ENCODE measurements around the gene EDNRA. TPM values are rescaled to one million over a fixed set of nuclear protein-coding genes. Genes with fewer than 3 reads are reported as not detected.

Gene EDNRA
- polyA plus RNA-seq, 1 of the 3 experiments (the other 2 are of a cell fraction) = 1.2 TPM

DNA sequence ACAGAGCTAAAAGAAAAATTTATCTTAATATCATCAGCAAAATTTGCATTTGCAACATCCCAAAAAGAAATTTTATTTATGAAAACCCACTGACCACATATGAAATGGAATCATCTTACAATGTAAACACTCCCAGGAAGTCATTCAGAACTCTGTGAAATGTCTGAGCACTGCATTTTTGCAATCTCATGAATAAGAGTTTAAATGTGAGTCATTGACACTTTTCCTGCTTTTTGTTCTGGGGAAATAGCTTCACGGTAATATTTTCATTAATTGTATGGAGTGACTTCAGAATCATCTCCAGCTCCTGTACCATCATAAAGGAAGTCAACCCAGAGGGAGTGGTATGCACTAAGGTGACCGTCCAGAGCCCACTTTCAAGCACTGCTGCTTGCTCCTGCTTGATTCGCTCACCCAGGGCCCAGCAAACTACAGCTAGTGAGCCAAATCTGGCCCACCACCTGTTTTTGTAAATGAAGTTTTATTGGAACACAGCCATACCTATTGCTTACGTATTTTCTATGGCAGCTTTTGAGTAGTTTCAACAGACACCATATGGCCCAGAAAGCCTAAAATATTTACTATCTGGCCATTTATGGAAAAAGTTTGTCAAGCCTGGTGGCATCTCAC is 17.2 kb downstream of the EDNRA start:
- Histone ChIP-seq H3K27me3 (ENCODE audit: insufficient read depth) (no peaks in the 10 kb centered on the region), H3K4me3 (ENCODE audit: low read depth in 2 of 2, low read length in 1 of 2) (no peak overlapping the region), H3K9me2 (no peaks in the 10 kb centered on the region), H3F3A (replicated peaks; ENCODE audit: insufficient read depth) (peaks cover 4% of the 10 kb centered on the region), H3K9ac (no peak overlapping the region), H3K79me2 (ENCODE audit: insufficient read depth) (no peaks in the 10 kb centered on the region), H2AFZ (ENCODE audit: low read depth) (no peak overlapping the region), H4K20me1 (ENCODE audit: insufficient read depth) (no peaks in the 10 kb centered on the region), H3K9me3 (no peaks in the 10 kb centered on the region), H3K4me1 (ENCODE audit: control insufficient read depth in 1 of 2, insufficient read depth in 2 of 2, low read depth in 1 of 2, low read length in 1 of 2) (peaks cover 2 to 9% of the 10 kb centered on the region in 2 experiments; a peak in 2 of 4 replicates), H3K4me2 (peak overlapping the region; percentile 51), H3K36me3 (replicated peaks in 1 of 2; ENCODE audit: control insufficient read depth in 1 of 2, insufficient read depth in 2 of 2, low read length in 1 of 2) (no peaks in the 10 kb centered on the region), H3K27ac (ENCODE audit: low read depth in 2 of 2, low read length in 1 of 2) (peak overlapping the region in 1 of 2 experiments; percentile 71; a peak in 2 of 4 replicates)
- ChIA-PET POLR2A (no interaction called here), CTCF (interaction anchor here (0.9 to 3.0 kb wide), 2 partner anchors 21 to 369 kb away, joined by 3 to 15 read pairs; no protein-coding TSS in a partner anchor)
- TF ChIP-seq RXRA (IDR thresholded peaks at IDR 0.05; ENCODE audit: borderline replicate concordance, low read depth) (no peak), GATA2 (CRISPR knock-in tag; IDR thresholded peaks at IDR 0.05) (no peak), EZH2phosphoT487 (IDR thresholded peaks at IDR 0.05; ENCODE audit: borderline replicate concordance, low read depth) (no peak), SMC3 (IDR thresholded peaks at IDR 0.05; ENCODE audit: low read depth, low read length) (no peak), RFX5 (IDR thresholded peaks at IDR 0.05; ENCODE audit: low read length) (no peak), ZBTB33 (IDR thresholded peaks at IDR 0.05; ENCODE audit: borderline replicate concordance, low read depth) (no peak), MXI1 (IDR thresholded peaks at IDR 0.05; ENCODE audit: low read depth, low read length) (no peak), NFIC (IDR thresholded peaks at IDR 0.05; ENCODE audit: borderline replicate concordance) (no peak), SIN3A (IDR thresholded peaks at IDR 0.05; ENCODE audit: borderline replicate concordance, low read depth, low read length) (no peak), POLR2AphosphoS5 (IDR thresholded peaks at IDR 0.05; ENCODE audit: low read depth, low read length) (no peak), TAF1 (IDR thresholded peaks at IDR 0.05; ENCODE audit: borderline replicate concordance, low read depth, low read length) (no peak), USF2 (IDR thresholded peaks at IDR 0.05; ENCODE audit: borderline replicate concordance, low read depth, low read length) (no peak), EP300 (IDR thresholded peaks at IDR 0.05; ENCODE audit: borderline replicate concordance in 1 of 2, low read depth in 1 of 2, low read length in 1 of 2) (no peak), REST (IDR thresholded peaks at IDR 0.05; ENCODE audit: low read depth, low read length) (no peak)
- TF ChIP-seq, protein P1, sequence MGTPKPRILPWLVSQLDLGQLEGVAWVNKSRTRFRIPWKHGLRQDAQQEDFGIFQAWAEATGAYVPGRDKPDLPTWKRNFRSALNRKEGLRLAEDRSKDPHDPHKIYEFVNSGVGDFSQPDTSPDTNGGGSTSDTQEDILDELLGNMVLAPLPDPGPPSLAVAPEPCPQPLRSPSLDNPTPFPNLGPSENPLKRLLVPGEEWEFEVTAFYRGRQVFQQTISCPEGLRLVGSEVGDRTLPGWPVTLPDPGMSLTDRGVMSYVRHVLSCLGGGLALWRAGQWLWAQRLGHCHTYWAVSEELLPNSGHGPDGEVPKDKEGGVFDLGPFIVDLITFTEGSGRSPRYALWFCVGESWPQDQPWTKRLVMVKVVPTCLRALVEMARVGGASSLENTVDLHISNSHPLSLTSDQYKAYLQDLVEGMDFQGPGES (IDR thresholded peaks at IDR 0.05; ENCODE audit: low read depth, low read length) = no peak
- WGBS (ENCODE audit: low lambda C conversion rate) = 69% methylated on average over 3 of the region's 4 CpGs
- no peak for DNase-seq

All from SK-N-SH (cell line).